CD14-positive monocyte (primary cell): ENCODE measurements around the gene SETD3. TPM values are rescaled to one million over a fixed set of nuclear protein-coding genes. Genes with fewer than 3 reads are reported as not detected.

Experiments
- DNase-seq, 3 donors: peaks; one replicate each; pipeline ENCODE4 v3.0.0-alpha.2; 2011 to 2022
- H2AFZ ChIP-seq: 2 replicates; pipeline ENCODE4 v1.6.0; 2012; ENCODE audit warnings: mild to moderate bottlenecking, low read depth, low read length, inconsistent platforms; ENCODE audit not compliant: insufficient read depth, poor library complexity, severe bottlenecking
- H3K27ac ChIP-seq, 2 donors: 1 replicate in 1 of 2; 2 replicates in 1 of 2; pipeline ENCODE4 v1.5.1; 2012 to 2013; ENCODE audit warnings: low read length in 2 of 2, control low read depth in 1 of 2, inconsistent platforms in 1 of 2, low read depth in 1 of 2, mild to moderate bottlenecking in 1 of 2
- H3K27me3 ChIP-seq, 2 donors: one replicate each; pipeline versions ENCODE4 v1.6.0 to v1.6.1; 2011 to 2013; ENCODE audit warnings: low read length in 2 of 2; ENCODE audit not compliant: control insufficient read depth in 2 of 2, insufficient read depth in 2 of 2
- H3K36me3 ChIP-seq, 2 donors: replicated peaks in 1 of 2; 1 replicate in 1 of 2; 2 replicates in 1 of 2; pipeline versions ENCODE4 v1.5.1 to v1.6.1; 2012 to 2013; ENCODE audit warnings: low read length in 2 of 2, control low read depth in 1 of 2, inconsistent platforms in 1 of 2, mild to moderate bottlenecking in 1 of 2; ENCODE audit not compliant: insufficient read depth in 2 of 2, control insufficient read depth in 1 of 2
- H3K4me1 ChIP-seq, 2 donors: 1 replicate in 1 of 2; 2 replicates in 1 of 2; pipeline versions ENCODE4 v1.5.1 to v1.6.1; 2012 to 2013; ENCODE audit warnings: low read length in 2 of 2, control low read depth in 1 of 2, inconsistent platforms in 1 of 2, mild to moderate bottlenecking in 1 of 2, moderate library complexity in 1 of 2; ENCODE audit not compliant: insufficient read depth in 2 of 2, control insufficient read depth in 1 of 2
- H3K4me2 ChIP-seq: replicated peaks from 2 replicates; pipeline ENCODE3; 2012; ENCODE audit warnings: low read length, moderate library complexity, mild to moderate bottlenecking; ENCODE audit not compliant: poor library complexity, severe bottlenecking; ENCODE audit errors: extremely low read depth
- H3K4me3 ChIP-seq, 3 experiments: fragments of 200-600 bp in 1 of 3; sonication (generic) in 1 of 3; replicated peaks in 1 of 3; 1 replicate in 2 of 3; 2 replicates in 1 of 3; pipeline ENCODE4 v1.5.1; 2011 to 2013; ENCODE audit warnings: low read length in 3 of 3, mild to moderate bottlenecking in 3 of 3, control low read depth in 2 of 3, low read depth in 2 of 3, inconsistent platforms in 1 of 3, moderate library complexity in 1 of 3
- H3K79me2 ChIP-seq: 2 replicates; pipeline ENCODE4 v1.6.0; 2012; ENCODE audit warnings: mild to moderate bottlenecking, control low read depth, inconsistent platforms, low read length, moderate library complexity; ENCODE audit not compliant: insufficient read depth
- H3K9ac ChIP-seq: 2 replicates; pipeline ENCODE4 v1.6.0; 2017; ENCODE audit warnings: low read length, mild to moderate bottlenecking; ENCODE audit not compliant: insufficient read depth, poor library complexity, severe bottlenecking
- H3K9me3 ChIP-seq, 2 donors: replicated peaks in 1 of 2; 1 replicate in 1 of 2; 2 replicates in 1 of 2; pipeline versions ENCODE4 v1.5.1 to v1.6.1; 2012 to 2013; ENCODE audit warnings: low read length in 2 of 2, control low read depth in 1 of 2; ENCODE audit not compliant: control insufficient read depth in 1 of 2, insufficient read depth in 1 of 2
- H4K20me1 ChIP-seq: 2 replicates; pipeline ENCODE4 v1.6.0; 2012; ENCODE audit warnings: mild to moderate bottlenecking, low read length, control low read depth, moderate library complexity; ENCODE audit not compliant: insufficient read depth
- H3K27ac Mint-ChIP-seq, 7 donors: one replicate each; pipeline ENCODE4 v1.8.0; 2020; ENCODE audit warnings: mild to moderate bottlenecking in 7 of 7, mixed read lengths in 7 of 7, moderate library complexity in 6 of 7, inconsistent platforms in 2 of 7
- H3K27me3 Mint-ChIP-seq, 3 donors: one replicate each; pipeline ENCODE4 v1.8.0; 2021 to 2022; ENCODE audit warnings: low read depth in 3 of 3, mild to moderate bottlenecking in 3 of 3, mixed read lengths in 3 of 3, moderate library complexity in 3 of 3, inconsistent platforms in 1 of 3
- H3K36me3 Mint-ChIP-seq, 2 donors: one replicate each; pipeline ENCODE4 v1.8.0; 2020; ENCODE audit warnings: mixed read lengths in 2 of 2, inconsistent platforms in 1 of 2, mild to moderate bottlenecking in 1 of 2
- H3K4me1 Mint-ChIP-seq: one replicate; pipeline ENCODE4 v1.8.0; 2020; ENCODE audit warnings: mild to moderate bottlenecking, mixed read lengths
- H3K4me3 Mint-ChIP-seq, 2 donors: one replicate each; pipeline ENCODE4 v1.8.0; 2020; ENCODE audit warnings: mild to moderate bottlenecking in 2 of 2, mixed read lengths in 2 of 2, moderate library complexity in 1 of 2
- H3K9me3 Mint-ChIP-seq, 7 donors: one replicate each; pipeline ENCODE4 v1.8.0; 2020 to 2022; ENCODE audit warnings: mixed read lengths in 7 of 7, mild to moderate bottlenecking in 6 of 7, moderate library complexity in 6 of 7, inconsistent platforms in 2 of 7
- CTCF ChIP-seq: fragments of 200-600 bp; IDR thresholded peaks from one replicate; pipeline ENCODE4 v1.8.0; 2022; ENCODE audit warnings: antibody characterized with exemption, mild to moderate bottlenecking
- WGBS: methylation state at CpG from one replicate; pipeline ENCODE4 v1.1.5; 2013; ENCODE audit warnings: missing lambda C conversion rate; ENCODE audit not compliant: insufficient coverage; 5-methylcytosine and 5-hydroxymethylcytosine counted together
- intact Hi-C, 2 donors: fragments of 100-400 bp; cut with micrococcal nuclease; formaldehyde crosslinking; loops; one replicate each; pipeline versions ENCODE4 v1.15.0 to v1.15.1; 2023
- polyA plus RNA-seq, 3 donors: library from polyadenylated mRNA; depleted of rRNA in 1 of 3; unstranded in 2 of 3; stranded (reverse) in 1 of 3; fragments of 300-500 nt in 2 of 3; fragments of >200 nt in 1 of 3; fragmentation: Illumina TruSeq in 2 of 3; gene quantifications; 1 replicate in 2 of 3; 2 replicates in 1 of 3; pipeline ENCODE4 v1.2.3, GENCODE V29; 2012 to 2021

The SETD3 gene
- polyA plus RNA-seq, 3 donors, result 22.9 to 39.5 (median 38.7) TPM

GRCh38 chr14:99420711-99421110 is 59.9 kb downstream of the SETD3 start:
- peaks cover 36% of the 10 kb centered on the region for H4K20me1 ChIP-seq
- peaks cover 7% of the 10 kb centered on the region for H3K79me2 ChIP-seq
- H3K4me3 Mint-ChIP-seq, result no peak overlapping the region
- H3K4me3 ChIP-seq, result no peak overlapping the region
- 100% methylated on average over 2 of the region's 6 CpGs for WGBS
- H3K9me3 Mint-ChIP-seq, result no peaks in the 10 kb centered on the region
- no peaks in the 10 kb centered on the region for H3K27me3 Mint-ChIP-seq
- H3K36me3 Mint-ChIP-seq, result peaks cover 34 to 35% of the 10 kb centered on the region in 2 donors
- TF ChIP-seq CTCF, result no peak
- H3K9me3 ChIP-seq, result no peaks in the 10 kb centered on the region
- no peak overlapping the region for H3K9ac ChIP-seq
- intact Hi-C loops, result no loop called here
- H3K36me3 ChIP-seq, result peaks cover 20 to 66% of the 10 kb centered on the region in 2 donors
- DNase-seq, result no peak
- H3K27ac Mint-ChIP-seq, result no peak overlapping the region
- no peak overlapping the region for H3K27ac ChIP-seq
- H3K4me2 ChIP-seq, result no peak overlapping the region
- no peaks in the 10 kb centered on the region for H3K27me3 ChIP-seq
- no peaks in the 10 kb centered on the region for H3K4me1 ChIP-seq
- no peak overlapping the region for H2AFZ ChIP-seq
- H3K4me1 Mint-ChIP-seq, result peaks cover 1% of the 10 kb centered on the region

GRCh38 chr14:99419905-99420304 is 60.8 kb downstream of the SETD3 start:
- no peak for TF ChIP-seq CTCF
- Histone ChIP-seq H3K4me1 (no peaks in the 10 kb centered on the region), H3K79me2 (peaks cover 7% of the 10 kb centered on the region), H3K9me3 (no peaks in the 10 kb centered on the region), H3K27ac (no peak overlapping the region), H2AFZ (no peak overlapping the region), H4K20me1 (peaks cover 39% of the 10 kb centered on the region), H3K9ac (no peak overlapping the region), H3K4me3 (no peak overlapping the region), H3K4me2 (no peak overlapping the region), H3K27me3 (no peaks in the 10 kb centered on the region), H3K36me3 (peaks cover 21 to 61% of the 10 kb centered on the region in 2 donors)
- no peaks in the 10 kb centered on the region for H3K27me3 Mint-ChIP-seq
- no peak overlapping the region for H3K4me3 Mint-ChIP-seq
- H3K36me3 Mint-ChIP-seq, result peaks cover 32 to 38% of the 10 kb centered on the region in 2 donors
- peak overlapping the region in 2 of 7 donors; percentile 66 to 83 for H3K27ac Mint-ChIP-seq
- WGBS, result 98% methylated on average over 3 of the region's 4 CpGs
- intact Hi-C loops, result no loop called here
- H3K9me3 Mint-ChIP-seq, result no peaks in the 10 kb centered on the region
- H3K4me1 Mint-ChIP-seq, result peaks cover 5% of the 10 kb centered on the region
- no peak for DNase-seq
